K562 (cell line): ENCODE data around the gene ARHGAP4. TPM values are rescaled to one million over a fixed set of nuclear protein-coding genes. Genes with fewer than 3 reads are reported as not detected.
A peak's percentile ranks its signal among the peaks of the same experiment; 100 is the strongest.

ENCODE experiments used
- CXXC5 ChIP-seq: fragments of 250-450 bp; sonication (Bioruptor Pico); IDR thresholded peaks from 2 replicates; pipeline ENCODE4 v1.8.0; 2022; ENCODE audit warnings: inconsistent platforms, mild to moderate bottlenecking, moderate library complexity
- DMBX1 ChIP-seq: fragments of 250-450 bp; sonication (Bioruptor Pico); IDR thresholded peaks from 2 replicates; pipeline ENCODE4 v1.8.0; 2022; ENCODE audit warnings: inconsistent platforms, mild to moderate bottlenecking, moderate library complexity, borderline replicate concordance
- ETV6 ChIP-seq, 3 experiments: fragments of 150-350 bp in 1 of 3; sonication (generic) in 1 of 3; formaldehyde crosslinking in 1 of 3; IDR thresholded peaks; 2 replicates each; pipeline versions ENCODE4 v1.6.1 to v1.8.0; 2014 to 2022; ENCODE audit warnings: borderline replicate concordance in 2 of 3, low read depth in 2 of 3, antibody characterized with exemption in 1 of 3, low read length in 1 of 3, mild to moderate bottlenecking in 1 of 3, missing genetic modification reagents in 1 of 3
- FOSL1 ChIP-seq: fragments of 200-800 bp; sonication (Bioruptor generic); conservative IDR thresholded peaks from 2 replicates; pipeline ENCODE4 v1.6.1; 2016; ENCODE audit warnings: missing genetic modification characterization, missing compliant biosample characterization
- HNRNPUL1 ChIP-seq: fragments of 200-400 bp; formaldehyde crosslinking; IDR thresholded peaks from 2 replicates; pipeline ENCODE4 v1.6.1; 2017; ENCODE audit warnings: low read length
- KHSRP ChIP-seq: fragments of 450-650 bp; IDR thresholded peaks from 2 replicates; pipeline ENCODE4 v1.6.1; 2017
- NFIX ChIP-seq: fragments of 250-450 bp; sonication (Bioruptor Pico); IDR thresholded peaks from 2 replicates; pipeline ENCODE4 v1.4.0; 2020; ENCODE audit warnings: low read depth, mild to moderate bottlenecking, moderate library complexity
- PATZ1 ChIP-seq: fragments of 250-450 bp; sonication (Bioruptor Pico); IDR thresholded peaks from 2 replicates; pipeline ENCODE4 v1.5.0; 2020; ENCODE audit warnings: mild to moderate bottlenecking, borderline replicate concordance
- RBM14 ChIP-seq: fragments of 200-400 bp; formaldehyde crosslinking; IDR thresholded peaks from 2 replicates; pipeline ENCODE4 v1.6.1; 2018; ENCODE audit warnings: low read depth, mild to moderate bottlenecking, low read length, moderate library complexity, borderline replicate concordance; ENCODE audit not compliant: insufficient read depth
- RHOXF2B ChIP-seq: fragments of 250-450 bp; sonication (Bioruptor Pico); conservative IDR thresholded peaks from 2 replicates; pipeline ENCODE4 v1.5.1; 2021
- SMC3 ChIP-seq: conservative IDR thresholded peaks from 2 replicates; pipeline ENCODE4 v1.6.1; 2011; ENCODE audit warnings: low read depth, low read length, improper control_type of control experiment; ENCODE audit not compliant: insufficient read depth
- TFE3 ChIP-seq: fragments of 450-650 bp; formaldehyde crosslinking; IDR thresholded peaks from 2 replicates; pipeline ENCODE4 v1.4.0; 2020; ENCODE audit warnings: mild to moderate bottlenecking, mixed read lengths
- THAP7 ChIP-seq: fragments of 250-450 bp; sonication (Bioruptor Pico); IDR thresholded peaks from 2 replicates; pipeline ENCODE4 v1.5.0; 2021
- USF1 ChIP-seq: sonication (generic); formaldehyde crosslinking; IDR thresholded peaks from 2 replicates; pipeline ENCODE4 v1.9.0; 2022; ENCODE audit warnings: mild to moderate bottlenecking, missing genetic modification reagents
- ZFP36 ChIP-seq: fragments of 150-350 bp; IDR thresholded peaks from 2 replicates; pipeline ENCODE4 v1.6.1; 2018; ENCODE audit warnings: low read length, low read depth; ENCODE audit not compliant: partially characterized antibody
- ZNF12 ChIP-seq: sonication (generic); formaldehyde crosslinking; IDR thresholded peaks from 2 replicates; pipeline ENCODE4 v1.4.0; 2020; ENCODE audit warnings: mild to moderate bottlenecking, missing genetic modification reagents
- ZNF280A ChIP-seq: fragments of 450-650 bp; IDR thresholded peaks from 2 replicates; pipeline ENCODE4 v1.6.1; 2018; ENCODE audit warnings: mild to moderate bottlenecking, low read depth; ENCODE audit not compliant: partially characterized antibody
- ZNF551 ChIP-seq: fragments of 250-450 bp; sonication (Bioruptor Pico); IDR thresholded peaks from 2 replicates; pipeline ENCODE4 v1.5.0; 2021; ENCODE audit warnings: mild to moderate bottlenecking, moderate library complexity
- ZNF766 ChIP-seq: fragments of 200-800 bp; sonication (Bioruptor generic); conservative IDR thresholded peaks from 2 replicates; pipeline ENCODE4 v1.6.1; 2016; ENCODE audit warnings: missing genetic modification characterization, missing compliant biosample characterization
- ZSCAN32 ChIP-seq: fragments of 450-650 bp; formaldehyde crosslinking; IDR thresholded peaks from 2 replicates; pipeline ENCODE4 v1.4.0; 2020; ENCODE audit warnings: mild to moderate bottlenecking, moderate library complexity
- polyA plus RNA-seq, 8 experiments: library from polyadenylated mRNA; depleted of rRNA in 4 of 8; stranded (reverse) in 5 of 8; unstranded in 3 of 8; fragments of >200 nt; fragmentation: Nextera tagmentation in 2 of 8; fragmentation: Illumina TruSeq in 1 of 8; extraction: Ambion mirVana in 2 of 8; extraction: Trizol in 1 of 8; gene quantifications; 2 replicates each; pipeline versions ENCODE4 v1.2.1 to v1.2.3, GENCODE V29; 2011 to 2014; ENCODE audit warnings: inconsistent platforms in 1 of 8, missing spikeins in 1 of 8
- total RNA-seq, 7 experiments: library from RNA; depleted of rRNA in 6 of 7; stranded (reverse); fragments of >200 nt in 6 of 7; fragmentation: Illumina TruSeq in 2 of 7; extraction: Trizol in 2 of 7; gene quantifications; 2 replicates each; pipeline versions ENCODE4 v1.2.1 to v1.2.3, GENCODE V29; 2011 to 2021; ENCODE audit warnings: low replicate concordance in 1 of 7

Gene ARHGAP4
- total and polyA plus RNA-seq, 9 of the 15 experiments (the other 6 are each of a cell fraction or from before 2014, with no cell fraction given): 0.30 to 81.8 (median 13.5) TPM

- TF ChIP-seq ZFP36: no peak
- no peak for TF ChIP-seq ZNF280A
- TF ChIP-seq KHSRP: no peak
- TF ChIP-seq ZNF766 (CRISPR knock-in tag): no peak
- TF ChIP-seq TFE3: no peak
- TF ChIP-seq RBM14: no peak
- no peak for TF ChIP-seq DMBX1
- no peak for TF ChIP-seq FOSL1
- TF ChIP-seq RHOXF2B: no peak
- no peak for TF ChIP-seq NFIX (CRISPR knock-in tag)
- TF ChIP-seq ZNF551 (CRISPR knock-in tag): no peak
- no peak for TF ChIP-seq SMC3
- no peak for TF ChIP-seq CXXC5
- TF ChIP-seq ZNF12 (CRISPR knock-in tag): 0 out of 2 replicates have a peak, but pooled peaks have one; percentile 46
- no peak for TF ChIP-seq ZSCAN32
- TF ChIP-seq USF1 (CRISPR knock-in tag): 0 out of 2 replicates have a peak, but pooled peaks have one; percentile 6
- TF ChIP-seq ETV6 (IDR thresholded peaks at IDR 0.05; ENCODE audit: borderline replicate concordance in 1 of 2, low read depth in 2 of 2, low read length in 1 of 2): 0 out of 4 replicates have a peak, but pooled peaks of 1 of the 2 experiments have one; percentile 37
- no peak for TF ChIP-seq ETV6 (CRISPR knock-in tag; IDR thresholded peaks at IDR 0.05; ENCODE audit: borderline replicate concordance)
- TF ChIP-seq PATZ1 (CRISPR knock-in tag): no peak
- no peak for TF ChIP-seq THAP7 (CRISPR knock-in tag)
- no peak for TF ChIP-seq HNRNPUL1
These were observed 1.0 kb upstream of the ARHGAP4 start (continued) for GRCh38 chrX:153926858-153927671.
